Measurements from ENCODE around the gene TOPAZ1.
A peak's percentile ranks its signal among the peaks of the same experiment; 100 is the strongest.

GRCh38 chr3:44252332-44252959 lies 10.8 kb downstream of the TOPAZ1 start:
- peak; percentile 21 for TF ChIP-seq CTCF (IDR thresholded peaks at IDR 0.05; ENCODE audit: poor library complexity)
- TF ChIP-seq EZH2 (IDR thresholded peaks at IDR 0.05; ENCODE audit: borderline replicate concordance): no peak
- TF ChIP-seq EZH2phosphoT487 (IDR thresholded peaks at IDR 0.05; ENCODE audit: low read depth, severe bottlenecking, unreplicated experiment): no peak

All from hepatocyte (in vitro differentiated cells).